Stimulated activated naive CD8-positive, alpha-beta T cell treated with anti-CD3 and anti-CD28 coated beads, Interleukin-15, Interleukin-2, amounts not matched to agents 100 ng/mL and 50 ng/mL, for 24 hours (primary cell): ENCODE measurements around the gene PMS1.
"Not testable (repeated sequence)": the region's sequence is repeated elsewhere in the genome, so short reads cannot be mapped to it uniquely, and the experiment has no call there.

Source experiments
- H3K27ac Mint-ChIP-seq: one replicate; pipeline ENCODE4 v1.8.0; 2021; ENCODE audit warnings: mild to moderate bottlenecking, mixed read lengths
- H3K27me3 Mint-ChIP-seq: one replicate; pipeline ENCODE4 v1.8.0; 2021; ENCODE audit warnings: mixed read lengths
- H3K36me3 Mint-ChIP-seq: one replicate; pipeline ENCODE4 v1.8.0; 2021; ENCODE audit warnings: low read depth, mixed read lengths
- H3K4me1 Mint-ChIP-seq: one replicate; pipeline ENCODE4 v1.8.0; 2021; ENCODE audit warnings: low read depth, mixed read lengths
- H3K4me3 Mint-ChIP-seq: one replicate; pipeline ENCODE4 v1.8.0; 2021; ENCODE audit warnings: mild to moderate bottlenecking, mixed read lengths
- H3K9me3 Mint-ChIP-seq: one replicate; pipeline ENCODE4 v1.8.0; 2021; ENCODE audit warnings: mixed read lengths

The PMS1 gene

DNA sequence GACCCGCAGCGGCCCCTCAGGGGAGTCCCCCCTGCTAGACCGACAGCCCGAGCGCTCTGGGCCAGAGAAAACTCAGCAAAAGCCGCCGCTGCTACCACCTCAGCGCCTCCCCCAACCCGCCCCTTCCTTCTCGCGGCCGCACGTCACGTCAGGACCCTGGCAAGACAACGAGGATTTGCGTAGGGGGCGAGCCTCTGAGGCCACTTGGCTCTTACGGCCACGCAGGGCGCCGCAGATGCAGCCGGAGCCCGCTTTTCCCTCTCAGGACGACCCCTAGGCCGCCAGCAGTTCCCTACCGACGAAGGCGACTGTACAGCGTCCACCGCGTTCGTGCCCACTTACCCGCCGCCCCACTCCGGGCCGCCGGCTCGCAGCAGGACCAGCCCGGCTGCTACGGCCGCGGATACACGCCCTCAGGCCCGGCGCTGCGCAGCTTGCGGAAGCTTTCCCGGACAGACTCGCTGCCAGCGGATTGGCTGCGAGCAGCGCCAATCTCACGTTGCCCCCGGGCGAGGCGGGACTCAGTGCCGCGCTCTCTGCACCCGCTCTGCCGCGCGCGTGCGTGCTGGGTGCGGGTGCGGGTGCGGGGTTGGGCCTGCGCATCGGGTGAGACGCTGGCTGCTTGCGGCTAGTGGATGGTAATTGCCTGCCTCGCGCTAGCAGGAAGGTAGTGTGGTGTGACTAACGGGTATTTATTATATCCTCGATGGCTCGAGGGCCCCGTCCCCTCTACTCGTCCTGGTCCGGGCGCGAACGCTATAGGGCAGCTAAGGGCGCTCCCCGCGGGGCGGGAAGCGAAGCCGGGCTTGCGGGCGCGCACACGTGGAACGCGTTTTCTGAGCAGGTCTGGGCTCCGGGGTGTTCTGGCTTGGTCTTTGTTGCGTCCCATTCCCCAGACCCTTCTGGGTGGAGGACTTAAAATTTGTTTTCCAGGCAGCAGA is at the start of gene PMS1, which contains the start of gene ORMDL1:
TSS of gene PMS1 (plus strand) at position 524 of the 941 bp plus-strand sequence. CDS start 7,360 bp downstream, outside the sequence.
TSS of gene ORMDL1 (minus strand) at position 413 of the 941 bp plus-strand sequence. CDS start 1,744 bp downstream, outside the sequence.
- Mint-ChIP-seq H3K36me3 (peaks cover 59% of the 10 kb centered on the region), H3K27ac (peak within 1 kb of the TSS; percentile 94), H3K4me1 (peaks cover 60% of the 10 kb centered on the region), H3K27me3 (no peaks in the 10 kb centered on the region), H3K9me3 (no peaks in the 10 kb centered on the region), H3K4me3 (peak within 1 kb of the TSS; percentile 93)

DNA sequence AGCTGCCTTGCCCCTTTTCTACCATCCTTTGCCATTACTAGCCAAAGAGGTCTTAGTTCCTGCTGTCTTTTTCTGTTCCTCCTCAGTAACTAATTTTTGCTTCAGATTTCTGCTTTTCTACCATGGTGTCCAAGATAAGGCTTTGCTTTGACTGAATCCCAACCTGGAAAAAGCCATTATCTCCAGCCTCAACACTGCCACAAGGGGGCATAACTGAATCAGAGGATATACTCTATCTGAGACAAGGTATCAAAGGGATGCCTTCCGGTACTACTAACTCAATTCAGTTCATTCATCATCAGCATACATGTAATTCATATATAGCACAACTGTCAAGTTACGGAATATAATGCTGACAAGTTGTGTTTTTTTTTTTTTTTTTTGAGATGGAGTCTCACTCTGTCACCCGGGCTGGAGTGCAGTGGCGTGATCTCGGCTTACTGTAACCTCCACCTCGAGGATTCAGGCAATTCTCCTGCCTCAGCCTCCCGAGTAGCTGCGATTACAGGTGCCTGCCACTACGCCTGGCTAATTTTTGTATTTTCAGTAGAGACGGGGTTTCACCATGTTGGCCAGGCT is 33.1 kb upstream of the PMS1 start:
- Mint-ChIP-seq H3K9me3 (no peaks in the 10 kb centered on the region), H3K36me3 (peaks cover 32% of the 10 kb centered on the region), H3K27me3 (no peaks in the 10 kb centered on the region), H3K4me1 (no peaks in the 10 kb centered on the region), H3K27ac (no peak overlapping the region), H3K4me3 (no peak overlapping the region)

DNA sequence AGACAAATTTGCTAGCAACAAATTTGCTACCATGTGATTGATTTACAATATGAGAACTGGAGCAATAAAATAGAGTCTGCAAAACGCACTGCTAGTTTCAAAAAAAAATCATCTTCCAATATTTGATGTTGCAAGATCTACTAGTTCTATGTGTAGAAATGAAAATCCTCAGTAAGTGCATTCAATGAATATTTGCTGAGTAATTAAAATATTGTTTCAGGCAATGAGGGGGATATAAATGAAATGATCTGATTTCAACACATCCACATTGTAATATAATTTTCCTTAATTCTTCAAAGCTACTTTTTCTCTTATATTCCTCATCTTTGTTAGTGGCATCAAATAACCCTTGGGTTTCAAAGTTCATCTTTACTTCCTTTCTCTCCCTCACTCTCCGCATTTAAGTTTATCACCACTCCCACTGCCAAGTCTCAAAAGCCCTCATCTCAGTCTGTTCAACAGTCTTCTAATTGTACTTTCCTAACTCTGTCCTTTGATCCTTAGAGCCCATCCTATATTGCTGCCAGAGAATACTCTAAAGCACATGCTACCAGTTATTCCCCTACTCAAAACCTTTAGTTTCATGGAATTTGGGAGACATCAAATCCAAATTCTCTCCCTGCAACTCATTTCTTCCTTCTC is 27.8 kb upstream of the PMS1 start:
- Mint-ChIP-seq H3K27ac (no peak overlapping the region), H3K27me3 (no peaks in the 10 kb centered on the region), H3K9me3 (no peaks in the 10 kb centered on the region), H3K4me3 (no peak overlapping the region), H3K4me1 (no peaks in the 10 kb centered on the region), H3K36me3 (peaks cover 41% of the 10 kb centered on the region)

DNA sequence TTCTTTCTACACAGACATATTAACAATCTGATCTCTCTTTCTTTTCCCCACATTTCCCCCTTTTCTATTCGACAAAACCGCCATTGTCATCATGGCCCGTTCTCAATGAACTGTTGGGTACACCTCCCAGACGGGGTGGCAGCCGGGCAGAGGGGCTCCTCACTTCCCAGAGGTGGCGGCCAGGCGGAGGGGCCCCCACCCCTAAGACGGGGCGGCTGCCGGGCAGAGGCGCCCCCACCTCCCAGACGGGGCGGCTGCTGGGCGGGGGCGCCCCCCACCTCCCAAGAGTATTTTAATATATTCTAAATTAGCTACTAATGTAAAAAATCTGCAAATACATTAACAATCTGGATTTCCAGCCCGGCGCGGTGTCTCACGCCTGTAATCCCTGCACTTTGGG is 24.1 kb upstream of the PMS1 start:
- H3K4me3 Mint-ChIP-seq, H3K27ac Mint-ChIP-seq, H3K9me3 Mint-ChIP-seq, H3K27me3 Mint-ChIP-seq: not testable (repeated sequence)
- peaks cover 14% of the 10 kb centered on the region for H3K4me1 Mint-ChIP-seq
- H3K36me3 Mint-ChIP-seq = peaks cover 21% of the 10 kb centered on the region

DNA sequence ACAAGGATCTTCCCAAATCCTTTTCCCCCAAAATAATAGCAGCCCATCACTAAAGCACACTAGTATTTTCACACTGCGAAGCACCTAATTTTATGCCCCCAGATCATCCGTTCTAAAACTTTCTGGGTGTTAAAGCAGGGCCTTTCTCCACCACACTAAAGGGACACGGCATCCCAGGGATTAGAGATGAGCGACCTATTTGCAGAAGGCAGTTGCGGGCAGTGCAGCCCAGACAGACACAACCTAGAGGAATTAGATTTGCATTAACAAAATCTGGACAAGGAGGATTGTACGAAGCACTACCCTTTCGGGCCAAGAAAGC is 22.1 kb upstream of the PMS1 start:
- H3K27ac Mint-ChIP-seq = peak overlapping the region; percentile 94
- peaks cover 14% of the 10 kb centered on the region for H3K4me1 Mint-ChIP-seq
- H3K9me3 Mint-ChIP-seq = no peaks in the 10 kb centered on the region
- H3K27me3 Mint-ChIP-seq = no peaks in the 10 kb centered on the region
- peaks cover 29% of the 10 kb centered on the region for H3K36me3 Mint-ChIP-seq
- H3K4me3 Mint-ChIP-seq = peak overlapping the region; percentile 92

DNA sequence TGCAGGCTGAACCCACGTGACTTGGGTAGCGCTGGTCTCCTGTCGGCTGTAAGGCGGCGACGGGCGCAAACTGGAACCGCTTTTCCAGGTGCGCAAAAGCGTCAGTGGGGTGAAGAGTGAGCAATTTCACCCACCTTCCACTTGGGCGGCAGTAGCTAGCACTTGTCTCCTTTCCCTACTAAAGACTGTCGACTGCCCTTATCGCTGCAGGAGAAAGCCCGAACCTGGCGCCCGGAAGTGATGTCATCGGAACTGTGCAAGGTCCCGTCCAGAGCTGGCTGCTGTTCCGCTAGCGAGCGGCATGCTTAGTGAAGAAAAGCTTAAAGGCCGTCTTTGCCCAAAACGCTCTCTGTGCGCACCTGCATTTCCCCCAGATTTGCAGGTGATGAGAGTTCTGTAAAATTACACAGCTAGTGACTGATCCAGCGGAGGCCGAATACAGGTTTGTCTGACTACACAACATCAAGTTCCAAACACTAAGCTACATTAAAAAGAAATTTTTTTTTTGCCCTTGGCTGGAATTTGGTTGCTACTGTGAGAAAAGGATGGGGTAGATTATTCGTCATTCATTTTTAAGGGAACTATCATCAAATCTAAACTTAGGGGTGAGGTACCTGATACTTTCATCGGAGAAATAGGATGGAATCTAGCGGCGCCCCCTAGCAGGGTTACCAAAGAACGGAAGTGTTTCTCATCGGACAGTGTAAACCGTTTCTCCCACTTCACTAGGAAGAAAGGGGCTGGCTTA is 21.5 kb upstream of the PMS1 start, which contains the start of gene OSGEPL1:
TSS of gene OSGEPL1 (minus strand) at position 242 of the 748 bp plus-strand sequence. CDS start 1,152 bp downstream, outside the sequence.
- Mint-ChIP-seq H3K4me1 (peaks cover 14% of the 10 kb centered on the region), H3K27me3 (no peaks in the 10 kb centered on the region), H3K9me3 (no peaks in the 10 kb centered on the region), H3K27ac (peak within 1 kb of the TSS; percentile 94), H3K36me3 (peaks cover 30% of the 10 kb centered on the region), H3K4me3 (peak within 1 kb of the TSS; percentile 92)

DNA sequence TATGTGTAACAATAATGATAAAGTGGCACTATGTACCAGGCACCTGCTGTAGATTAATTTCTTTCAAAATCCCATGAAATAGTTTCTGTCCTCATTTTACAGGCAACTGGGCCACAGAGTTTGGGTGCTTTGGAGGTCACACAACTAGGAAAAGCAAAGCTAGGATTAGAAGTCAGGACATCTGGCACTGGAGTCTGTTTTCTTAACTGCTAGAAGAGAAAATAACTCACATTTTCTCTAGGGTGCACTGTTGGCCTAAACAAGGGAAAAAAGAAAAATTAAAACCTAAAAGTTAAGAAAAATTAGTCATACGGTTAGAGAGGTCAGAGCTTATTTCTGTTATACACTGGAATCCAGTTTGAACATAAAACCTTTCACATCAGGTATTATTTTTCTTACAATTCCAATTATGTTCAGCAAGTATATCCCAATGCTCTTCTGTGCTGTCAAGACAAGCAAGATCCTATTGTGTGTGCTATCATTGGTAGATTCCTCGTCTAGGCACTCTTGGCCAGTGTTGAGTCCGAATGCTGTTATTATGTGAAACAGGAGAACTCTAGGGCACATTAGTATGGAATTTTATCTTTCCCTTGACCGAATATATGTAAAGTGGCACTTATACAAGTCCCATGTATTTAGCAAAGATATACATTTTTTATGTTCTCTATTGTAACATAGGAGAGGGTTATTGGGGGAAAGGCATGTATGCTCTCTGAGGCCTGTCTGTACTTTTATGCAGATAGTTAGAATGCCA is 20.2 kb upstream of the PMS1 start:
- H3K36me3 Mint-ChIP-seq = peaks cover 27% of the 10 kb centered on the region
- H3K9me3 Mint-ChIP-seq = no peaks in the 10 kb centered on the region
- peak overlapping the region; percentile 92 for H3K4me3 Mint-ChIP-seq
- H3K27ac Mint-ChIP-seq = no peak overlapping the region
- peaks cover 14% of the 10 kb centered on the region for H3K4me1 Mint-ChIP-seq
- H3K27me3 Mint-ChIP-seq = no peaks in the 10 kb centered on the region

DNA sequence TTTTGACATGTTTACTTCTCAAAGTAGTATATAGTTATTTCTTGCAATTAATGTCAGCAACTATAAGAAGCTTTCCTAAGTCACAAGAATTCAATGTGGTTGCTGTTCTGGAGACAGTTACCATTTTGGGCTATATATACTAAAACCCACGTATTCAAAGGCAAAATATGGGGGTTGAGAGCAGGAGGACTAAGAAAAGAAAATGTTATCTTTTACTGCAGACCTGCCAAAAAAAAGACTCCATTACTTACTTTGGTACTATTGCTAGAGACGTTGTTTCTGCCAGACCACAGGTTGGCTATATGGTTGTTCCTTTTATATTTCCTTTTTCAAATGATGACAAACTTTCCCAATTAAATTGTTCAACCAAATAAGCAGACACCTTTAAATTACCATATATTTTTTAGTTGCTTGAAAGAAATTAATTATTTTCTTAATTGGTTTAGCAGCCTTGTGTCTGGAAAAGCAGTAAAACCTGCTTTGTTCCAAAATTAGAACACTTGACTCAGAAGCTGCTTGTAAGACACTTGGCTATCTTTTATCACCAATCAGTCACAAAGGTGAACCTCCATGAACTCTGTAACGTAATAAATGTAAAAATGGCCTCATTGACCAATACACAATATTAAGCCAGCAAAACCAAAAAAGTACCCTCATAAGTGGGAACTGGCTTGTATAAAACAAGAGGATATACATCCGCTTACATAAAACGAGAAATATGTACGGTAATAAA is 13.5 kb upstream of the PMS1 start:
- Mint-ChIP-seq H3K27ac (no peak overlapping the region), H3K9me3 (no peaks in the 10 kb centered on the region), H3K36me3 (peaks cover 69% of the 10 kb centered on the region), H3K27me3 (no peaks in the 10 kb centered on the region), H3K4me3 (no peak overlapping the region), H3K4me1 (no peaks in the 10 kb centered on the region)

DNA sequence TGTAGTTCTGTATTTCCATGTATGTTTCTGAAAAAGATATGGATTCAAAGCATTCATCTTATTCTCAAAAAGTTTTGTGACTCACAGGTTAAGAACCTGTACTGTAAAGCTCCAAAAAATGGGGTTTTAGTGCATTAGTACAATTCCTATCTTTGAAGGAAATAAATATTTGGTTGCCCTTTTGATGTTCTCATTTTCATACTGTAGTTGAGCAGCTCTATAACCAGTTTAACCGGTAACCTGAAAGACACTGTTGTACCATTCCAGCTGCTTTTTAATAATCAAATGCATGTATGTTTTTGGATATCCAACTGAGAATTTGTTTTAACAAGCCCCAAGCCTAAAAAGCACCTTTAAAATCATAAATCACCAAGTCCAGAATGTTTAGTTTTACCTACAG is 12.0 kb upstream of the PMS1 start:
- Mint-ChIP-seq H3K4me3 (no peak overlapping the region), H3K4me1 (no peaks in the 10 kb centered on the region), H3K36me3 (peaks cover 73% of the 10 kb centered on the region), H3K27ac (no peak overlapping the region), H3K9me3 (no peaks in the 10 kb centered on the region), H3K27me3 (no peaks in the 10 kb centered on the region)

DNA sequence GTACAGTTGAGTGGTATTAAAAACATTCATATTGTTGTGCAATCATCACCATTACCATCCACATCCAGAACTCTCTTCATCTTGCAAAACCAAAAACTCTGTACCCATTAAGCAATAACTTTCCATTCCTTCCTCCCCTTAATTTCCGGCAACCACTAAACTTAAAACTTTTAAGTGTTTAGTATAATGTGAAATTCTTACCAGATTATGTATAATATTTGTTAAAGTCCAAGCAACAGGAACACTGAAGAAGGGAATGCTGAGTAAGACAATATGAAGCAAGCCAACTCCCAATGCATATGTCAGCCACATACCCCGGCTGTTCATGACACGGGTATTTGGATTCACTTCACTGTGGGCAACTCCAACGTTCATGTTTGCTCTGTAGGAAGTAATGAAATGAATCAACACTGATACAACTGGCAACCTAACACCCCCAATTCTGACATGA is 2.0 kb upstream of the PMS1 start:
- Mint-ChIP-seq H3K36me3 (peaks cover 69% of the 10 kb centered on the region), H3K27ac (peak overlapping the region; percentile 64), H3K4me1 (peaks cover 64% of the 10 kb centered on the region), H3K9me3 (no peaks in the 10 kb centered on the region), H3K27me3 (no peaks in the 10 kb centered on the region), H3K4me3 (peak overlapping the region; percentile 93)

DNA sequence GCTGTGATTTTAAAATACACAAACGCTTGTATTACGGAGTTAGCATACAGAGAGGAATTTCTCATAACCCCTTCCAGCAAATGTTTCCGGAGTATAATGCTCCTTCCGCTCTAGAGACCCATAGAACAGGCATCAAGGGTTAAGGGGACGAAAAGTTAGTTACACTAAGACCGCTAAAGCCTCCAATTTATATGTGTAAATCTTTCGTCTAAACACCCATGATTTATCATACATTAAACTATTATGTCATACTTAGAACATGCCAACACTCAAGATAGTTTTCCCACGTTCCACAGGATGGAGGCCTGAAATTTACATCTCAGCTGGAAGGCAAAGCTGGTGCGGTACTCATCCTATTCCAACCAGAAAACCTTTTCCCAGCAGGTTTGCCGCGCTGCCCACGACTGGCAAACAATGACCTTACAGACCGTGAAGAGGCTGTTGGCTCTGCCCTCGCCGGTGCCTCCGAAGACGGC is 761 bp upstream of the PMS1 start:
- H3K9me3 Mint-ChIP-seq = no peaks in the 10 kb centered on the region
- H3K4me1 Mint-ChIP-seq = peaks cover 66% of the 10 kb centered on the region
- peak overlapping the region; percentile 93 for H3K4me3 Mint-ChIP-seq
- peaks cover 65% of the 10 kb centered on the region for H3K36me3 Mint-ChIP-seq
- no peaks in the 10 kb centered on the region for H3K27me3 Mint-ChIP-seq
- peak overlapping the region; percentile 90 for H3K27ac Mint-ChIP-seq

DNA sequence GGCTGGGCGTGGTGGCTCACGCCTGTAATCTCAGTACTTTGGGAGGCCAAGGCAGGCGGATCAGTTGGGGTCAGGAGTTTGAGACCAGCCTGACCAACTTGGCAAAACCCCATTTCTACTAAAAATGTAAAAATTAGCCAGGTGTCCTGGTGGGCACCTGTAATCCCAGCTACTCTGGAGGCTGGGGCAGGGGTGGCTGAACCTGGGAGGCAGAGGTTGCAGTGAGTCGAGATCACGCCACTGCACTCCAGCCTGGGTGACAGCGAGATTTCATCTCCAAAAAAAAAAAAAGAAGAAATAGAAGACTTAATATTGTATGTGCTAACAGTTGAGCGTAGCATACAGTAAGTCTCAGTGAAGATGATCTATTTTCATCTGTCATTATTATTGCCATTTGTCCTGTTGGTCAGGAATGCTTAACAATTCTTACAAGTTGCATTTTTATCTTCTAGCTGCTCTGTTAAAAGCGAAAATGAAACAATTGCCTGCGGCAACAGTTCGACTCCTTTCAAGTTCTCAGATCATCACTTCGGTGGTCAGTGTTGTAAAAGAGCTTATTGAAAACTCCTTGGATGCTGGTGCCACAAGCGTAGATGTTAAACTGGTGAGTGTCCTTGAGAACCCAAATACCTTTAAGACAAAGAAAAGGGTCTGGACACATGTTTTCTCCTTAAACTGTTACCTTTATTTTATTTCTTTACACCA is 7.2 kb downstream of the PMS1 start:
- Mint-ChIP-seq H3K9me3 (no peaks in the 10 kb centered on the region), H3K36me3 (peaks cover 71% of the 10 kb centered on the region), H3K27me3 (no peaks in the 10 kb centered on the region), H3K27ac (no peak overlapping the region), H3K4me3 (peak overlapping the region; percentile 58), H3K4me1 (peaks cover 21% of the 10 kb centered on the region)

DNA sequence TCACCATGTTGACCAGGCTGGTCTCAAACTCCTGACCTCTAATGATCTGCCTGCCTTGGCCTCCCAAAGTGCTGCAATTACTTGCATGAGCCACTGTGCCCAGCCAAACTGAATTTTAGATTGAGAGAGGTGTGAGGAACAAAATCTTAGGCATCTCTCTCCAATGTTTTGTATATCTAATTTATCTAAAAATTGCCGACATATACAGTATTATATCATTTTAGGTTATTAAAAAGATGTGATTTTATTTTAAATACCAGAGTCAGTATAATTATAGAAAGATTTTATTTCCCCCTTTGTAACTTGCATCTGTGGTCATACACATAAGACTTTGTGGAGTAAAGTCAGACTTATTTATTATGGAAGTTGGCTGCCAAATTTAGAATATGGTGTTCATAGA is 10.1 kb downstream of the PMS1 start:
- Mint-ChIP-seq H3K4me3 (no peak overlapping the region), H3K36me3 (peaks cover 83% of the 10 kb centered on the region), H3K9me3 (no peaks in the 10 kb centered on the region), H3K27ac (no peak overlapping the region), H3K4me1 (peaks cover 16% of the 10 kb centered on the region), H3K27me3 (no peaks in the 10 kb centered on the region)
